DMS153 treated with DMSO at 0.1 percent for 48 hours (cell line): Measurements from ENCODE around the gene TMCO1.
"Not testable (repeated sequence)": the region's sequence is repeated elsewhere in the genome, so short reads cannot be mapped to it uniquely, and the experiment has no call there.

Source experiments
- DNase-seq: peaks from one replicate; lab custom pipeline; 2025; ENCODE audit not compliant: unreplicated experiment; lab: John Stamatoyannopoulos, UW

Gene TMCO1, protein sequence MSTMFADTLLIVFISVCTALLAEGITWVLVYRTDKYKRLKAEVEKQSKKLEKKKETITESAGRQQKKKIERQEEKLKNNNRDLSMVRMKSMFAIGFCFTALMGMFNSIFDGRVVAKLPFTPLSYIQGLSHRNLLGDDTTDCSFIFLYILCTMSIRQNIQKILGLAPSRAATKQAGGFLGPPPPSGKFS

DNA sequence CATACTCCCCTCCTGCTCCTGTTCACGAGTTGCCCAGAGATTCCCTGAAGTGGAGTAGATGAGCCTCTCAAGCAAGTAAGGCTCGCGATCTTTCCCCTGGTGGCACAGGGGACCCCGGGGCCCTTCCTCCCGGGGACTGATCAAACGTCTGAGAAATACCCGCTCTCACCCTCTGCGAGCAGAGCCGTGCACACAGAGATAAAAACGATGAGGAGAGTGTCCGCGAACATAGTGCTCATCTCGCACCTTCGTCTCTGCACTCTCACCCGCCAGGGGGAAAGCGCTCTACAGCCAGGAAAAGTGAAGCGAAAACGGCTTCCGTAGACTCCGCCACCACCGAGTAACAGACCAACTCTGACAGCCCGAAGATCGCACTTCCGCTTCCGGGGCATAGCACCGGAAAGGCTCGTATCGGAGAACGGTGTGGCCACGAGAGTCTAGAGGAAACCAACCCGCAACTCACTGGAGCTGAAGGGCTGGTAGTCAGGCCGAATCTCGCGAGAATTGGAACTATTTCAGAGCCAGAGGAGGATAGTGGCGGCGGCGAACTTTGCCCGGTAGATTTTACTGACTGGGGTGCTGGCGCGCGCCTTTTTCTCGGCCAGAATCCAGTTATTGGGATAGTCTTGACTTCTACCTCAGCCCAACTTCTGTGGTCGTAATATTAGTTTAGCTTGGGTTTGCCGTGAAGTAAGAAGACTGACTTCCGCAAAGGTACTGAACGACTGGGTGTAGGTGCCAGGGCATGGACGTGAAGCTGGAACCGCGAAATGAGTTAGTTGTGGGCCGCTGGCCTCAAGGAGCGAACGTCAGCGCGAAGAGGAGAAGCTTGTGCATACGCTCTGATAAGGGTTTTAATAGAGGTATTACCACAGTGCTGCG is at the start of gene TMCO1:
Gene TMCO1 (minus strand): TSS at position 356 of the 882 bp plus-strand sequence. CDS start 117 bp downstream, at position 239.
- DNase-seq = peak; percentile 99

DNA sequence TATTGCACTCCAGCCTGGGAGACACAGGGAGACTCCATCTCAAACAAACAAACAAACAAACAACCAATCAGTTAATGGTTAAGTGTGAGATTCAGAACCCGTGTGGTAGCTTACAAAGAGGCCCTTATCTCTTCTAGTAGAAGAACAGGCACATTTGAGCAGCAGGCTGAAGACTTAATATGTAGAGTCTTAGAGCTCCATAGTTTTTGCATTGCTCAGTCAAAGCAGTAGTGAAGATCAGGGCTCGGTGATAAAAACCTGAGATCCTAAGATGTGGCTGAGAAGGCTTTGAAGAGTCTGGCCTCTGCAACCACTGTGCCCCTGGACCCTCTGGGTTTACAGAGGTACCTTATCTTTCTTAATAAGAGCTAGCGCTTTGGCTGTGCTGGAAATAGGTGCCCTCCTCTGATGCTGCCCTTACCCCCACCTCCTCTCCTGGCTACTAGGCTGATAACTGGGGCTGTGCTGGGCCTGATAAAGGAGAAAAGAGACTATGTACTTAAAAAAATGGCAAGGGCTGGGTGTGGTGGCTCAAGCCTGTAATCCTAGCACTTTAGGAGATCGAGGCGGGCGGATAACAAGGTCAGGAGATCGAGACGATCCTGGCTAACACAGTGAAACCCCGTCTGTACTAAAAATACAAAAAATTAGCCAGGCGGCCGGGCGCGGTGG is 48.3 kb upstream of the TMCO1 start:
- DNase-seq = no peak

DNA sequence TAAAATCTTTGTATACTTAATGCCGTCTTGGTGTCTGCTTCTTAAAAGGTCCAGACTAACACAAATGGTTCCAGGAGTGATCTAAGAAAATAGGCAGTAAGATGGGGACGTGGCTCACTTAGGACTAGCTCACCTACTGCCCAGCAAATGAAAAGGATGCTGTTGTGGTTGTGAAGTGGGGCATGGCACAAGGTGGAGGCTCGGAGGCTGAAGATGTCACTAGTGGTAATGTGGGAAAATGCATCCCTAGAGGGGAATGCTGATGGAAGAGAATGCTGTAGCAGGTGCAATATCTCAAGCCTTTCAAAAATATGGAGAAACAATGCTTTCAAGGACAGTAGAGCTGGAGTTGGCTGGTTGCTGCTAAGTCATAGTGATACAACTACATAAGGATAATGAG is 47.5 kb upstream of the TMCO1 start:
- DNase-seq = no peak

DNA sequence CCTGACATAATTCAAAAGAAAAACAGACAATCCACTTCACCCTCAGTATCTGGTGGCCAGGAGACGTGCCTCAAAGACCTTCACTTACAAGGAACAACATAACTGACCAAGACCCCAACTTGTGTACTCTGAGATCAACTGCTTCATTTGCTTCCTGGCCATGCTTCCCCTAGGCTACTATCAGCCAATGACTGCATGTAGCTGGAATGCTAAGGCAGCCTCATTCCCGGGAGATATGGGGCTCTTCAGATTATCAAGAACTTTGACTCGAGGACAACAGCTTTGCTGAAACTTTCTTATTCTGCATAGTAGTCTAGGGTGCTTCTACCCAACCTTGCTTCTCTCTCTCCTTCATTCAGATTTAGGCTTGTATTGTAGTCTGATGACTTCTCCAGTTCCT is 47.1 kb upstream of the TMCO1 start:
- no peak for DNase-seq

DNA sequence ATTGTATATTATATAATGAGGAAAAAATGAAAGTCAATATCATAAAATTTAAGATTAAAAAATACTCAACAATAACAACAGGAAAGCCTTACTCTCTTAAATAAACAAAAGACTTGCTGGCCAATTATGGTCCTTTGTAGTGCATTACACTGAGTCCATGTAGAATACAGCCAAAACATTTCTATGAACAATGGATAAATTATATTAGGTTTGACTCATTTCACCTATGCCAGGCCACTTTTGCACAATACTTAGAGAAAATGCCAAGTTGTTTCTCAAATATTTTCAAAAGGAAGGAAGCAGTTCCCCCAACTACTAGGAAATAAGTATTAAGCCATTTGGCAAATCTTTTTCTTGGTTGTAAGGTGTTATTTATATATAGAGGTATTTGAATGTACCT is 38.9 kb upstream of the TMCO1 start:
- DNase-seq = no peak

DNA sequence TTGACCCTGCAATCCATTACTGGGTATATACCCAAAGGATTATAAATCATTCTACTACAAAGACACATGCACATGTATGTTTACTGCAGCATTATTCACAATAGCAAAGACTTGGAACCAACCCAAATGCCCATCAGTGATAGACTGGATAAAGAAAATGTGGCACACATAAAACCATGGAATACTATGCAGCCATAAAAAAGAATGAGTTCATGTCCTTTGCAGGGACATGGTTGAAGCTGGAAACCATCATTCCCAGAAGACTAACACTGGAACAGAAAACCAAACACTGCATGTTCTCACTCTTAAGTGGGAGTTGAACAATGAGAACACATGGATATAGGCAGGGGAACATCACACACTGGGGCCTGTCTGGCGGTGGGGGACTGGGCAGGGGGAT is 35.8 kb upstream of the TMCO1 start:
- DNase-seq = not testable (repeated sequence)

DNA sequence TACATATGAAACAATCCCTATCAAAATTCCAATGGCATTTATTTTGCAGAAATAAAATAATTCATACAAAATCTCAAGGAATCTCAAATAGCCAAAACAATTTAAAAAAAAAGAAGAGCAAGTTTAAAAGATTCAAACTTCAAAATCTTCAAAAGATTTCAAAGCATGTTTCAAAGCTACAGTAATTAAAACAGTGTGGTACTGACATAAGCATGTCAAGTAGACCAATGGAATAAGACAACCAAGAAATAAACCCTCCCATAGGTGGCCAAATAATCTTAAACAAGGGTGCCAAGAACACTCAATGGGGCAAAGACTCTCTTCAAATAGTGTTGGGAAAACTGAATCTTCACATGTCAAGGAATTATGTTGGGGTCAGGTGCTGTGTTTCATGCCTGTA is 30.7 kb upstream of the TMCO1 start:
- no peak for DNase-seq

DNA sequence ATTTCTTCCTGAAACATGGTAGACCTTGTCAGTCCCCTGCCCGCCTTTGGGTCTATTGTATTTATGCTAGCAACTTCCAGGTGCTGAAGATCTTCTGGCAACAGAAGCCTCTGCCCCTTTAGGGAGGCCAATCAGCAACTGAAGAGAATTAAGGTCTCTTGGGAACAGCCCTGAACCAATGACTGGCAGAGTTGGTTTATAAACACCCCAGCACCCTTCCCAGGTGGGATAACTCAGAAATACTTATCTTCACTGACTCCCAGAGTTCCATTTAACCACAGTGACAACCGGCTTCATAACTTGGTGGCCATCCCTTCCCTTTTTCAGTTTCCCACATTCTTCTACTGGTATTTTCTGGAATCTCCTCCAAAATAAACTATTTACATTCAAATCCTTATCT is 27.2 kb upstream of the TMCO1 start:
- DNase-seq = no peak

DNA sequence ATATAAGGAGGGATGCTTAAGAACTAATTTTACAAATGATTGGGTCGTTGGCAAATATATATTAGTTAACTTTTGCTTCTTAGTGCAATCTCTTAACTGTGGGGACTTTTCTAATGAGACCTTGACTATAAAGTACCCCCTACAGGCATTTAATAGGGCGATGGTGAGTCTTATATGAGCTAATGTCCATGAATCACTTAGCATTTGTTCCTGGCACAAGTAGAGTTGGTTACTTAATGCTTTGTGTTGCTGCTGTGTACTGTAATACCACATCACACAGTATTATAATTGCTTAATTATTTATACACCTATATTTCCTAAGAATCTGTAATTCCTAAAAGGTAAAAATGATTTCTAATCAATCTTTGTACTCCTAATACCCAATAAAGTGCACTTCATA is 25.3 kb upstream of the TMCO1 start:
- DNase-seq = no peak

DNA sequence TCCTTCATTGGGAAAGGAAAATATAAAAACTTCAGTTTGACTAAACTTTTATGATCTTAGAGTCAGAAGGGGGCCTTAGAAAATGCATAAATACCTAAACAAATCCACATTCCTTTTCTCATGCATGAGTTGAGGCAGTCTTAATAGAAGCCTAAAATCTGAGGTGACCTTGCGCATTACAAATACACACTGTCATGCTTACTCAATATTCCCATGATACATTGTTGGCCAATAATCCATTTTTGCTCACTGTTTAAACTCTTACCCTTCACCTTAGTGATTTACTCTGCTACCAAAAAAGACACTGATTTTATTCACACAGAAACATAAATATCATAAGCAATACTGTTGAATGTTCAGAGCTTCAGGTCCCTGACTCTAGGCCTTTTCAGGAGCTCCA is 19.1 kb upstream of the TMCO1 start:
- no peak for DNase-seq

DNA sequence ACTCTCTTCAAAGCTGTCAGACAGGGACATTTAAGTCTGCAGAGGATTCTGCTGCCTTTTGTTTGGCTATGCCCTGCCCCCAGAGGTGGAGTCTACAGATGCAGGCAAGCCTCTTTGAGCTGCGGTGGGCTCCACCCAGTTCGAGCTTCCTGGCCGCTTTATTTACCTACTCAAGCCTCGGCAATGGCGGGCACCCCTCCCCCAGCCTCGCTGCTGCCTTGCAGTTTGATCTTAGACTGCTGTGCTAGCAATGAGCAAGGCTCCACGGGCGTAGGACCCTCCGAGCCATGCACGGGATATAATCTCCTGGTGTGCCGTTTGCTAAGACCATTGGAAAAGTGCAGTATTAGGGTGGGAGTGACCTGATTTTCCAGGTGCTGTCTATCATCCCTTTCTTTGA is 14.9 kb upstream of the TMCO1 start:
- DNase-seq = not testable (repeated sequence)

DNA sequence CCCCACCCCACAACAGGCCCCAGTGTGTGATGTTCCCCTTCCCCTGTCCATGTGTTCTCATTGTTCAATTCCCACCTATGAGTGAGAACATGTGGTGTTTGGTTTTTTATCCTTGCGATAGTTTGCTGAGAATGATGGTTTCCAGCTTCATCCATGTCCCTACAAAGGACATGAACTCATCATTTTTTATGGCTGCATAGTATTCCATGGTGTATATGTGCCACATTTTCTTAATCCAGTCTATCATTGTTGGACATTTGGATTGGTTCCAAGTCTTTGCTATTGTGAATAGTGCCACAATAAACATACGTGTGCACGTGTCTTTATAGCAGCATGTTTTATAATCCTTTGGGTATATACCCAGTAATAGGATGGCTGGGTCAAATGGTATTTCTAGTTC is 9.5 kb upstream of the TMCO1 start:
- DNase-seq = not testable (repeated sequence)

DNA sequence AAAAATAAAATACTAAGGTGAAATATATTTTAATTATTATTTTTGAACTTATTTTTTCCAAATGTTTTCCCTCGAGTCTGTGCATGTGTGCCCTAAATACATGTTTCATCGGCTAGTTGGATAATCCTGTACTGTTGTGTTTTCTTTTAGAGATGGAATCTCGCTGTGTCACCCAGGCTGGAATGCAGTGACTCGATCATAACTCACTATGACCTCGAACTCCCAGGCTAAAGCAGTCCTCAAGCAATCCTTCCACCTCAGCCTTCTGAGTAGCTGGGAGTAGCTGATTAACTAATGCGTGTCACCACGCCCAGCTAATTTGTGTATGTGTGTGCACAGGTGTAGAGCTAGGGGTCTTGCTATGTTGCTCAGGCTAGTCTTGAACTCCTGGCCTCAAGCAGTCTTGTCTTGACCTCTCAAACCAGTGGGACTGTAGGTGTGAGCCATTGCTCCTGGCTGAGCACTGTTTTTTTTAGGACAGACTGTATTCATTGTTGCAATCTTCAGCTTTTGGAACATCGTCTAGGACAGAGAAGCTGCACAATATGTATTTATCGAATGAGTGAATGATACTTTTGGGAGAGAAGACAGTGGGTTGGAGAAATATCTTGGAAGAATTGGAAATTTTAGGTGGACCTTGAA is 4.8 kb upstream of the TMCO1 start:
- no peak for DNase-seq

DNA sequence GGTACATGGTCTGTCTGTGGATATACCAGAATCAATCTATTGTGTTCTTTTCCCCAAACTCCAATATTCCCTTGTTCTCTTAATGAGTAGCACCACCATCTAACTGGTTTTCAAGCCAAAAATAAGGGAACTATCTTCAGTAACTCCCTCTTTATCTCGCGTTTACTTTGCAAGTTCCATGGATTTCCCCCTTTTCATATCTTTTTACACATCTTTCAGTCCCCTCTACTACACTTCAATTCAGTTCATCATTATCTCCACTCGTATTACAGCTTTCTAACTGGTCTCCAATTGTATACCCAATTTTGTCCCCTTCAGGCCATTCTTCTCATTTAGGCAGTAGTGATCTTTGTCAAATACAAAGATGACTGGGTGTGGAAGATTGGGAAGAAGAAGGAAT is 4.1 kb upstream of the TMCO1 start:
- no peak for DNase-seq

DNA sequence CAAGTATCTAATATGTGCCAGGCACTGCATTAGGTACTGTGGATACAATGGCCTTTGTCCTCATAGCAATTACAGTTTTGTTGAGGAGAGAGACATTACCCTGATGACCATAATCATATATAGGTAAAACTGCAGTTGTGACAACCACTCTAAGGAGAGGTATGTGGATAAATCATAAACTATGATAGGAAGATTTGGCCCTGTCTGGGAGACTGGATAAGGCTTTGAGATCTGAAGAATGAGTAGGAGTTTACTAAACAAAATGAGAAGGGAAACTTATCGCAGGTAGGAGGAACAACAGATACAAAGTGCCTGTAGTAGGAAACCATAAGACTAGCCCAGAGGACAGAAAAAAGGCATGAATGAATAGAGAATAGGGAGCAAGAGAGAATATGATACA is 4.4 kb downstream of the TMCO1 start:
- no peak for DNase-seq

DNA sequence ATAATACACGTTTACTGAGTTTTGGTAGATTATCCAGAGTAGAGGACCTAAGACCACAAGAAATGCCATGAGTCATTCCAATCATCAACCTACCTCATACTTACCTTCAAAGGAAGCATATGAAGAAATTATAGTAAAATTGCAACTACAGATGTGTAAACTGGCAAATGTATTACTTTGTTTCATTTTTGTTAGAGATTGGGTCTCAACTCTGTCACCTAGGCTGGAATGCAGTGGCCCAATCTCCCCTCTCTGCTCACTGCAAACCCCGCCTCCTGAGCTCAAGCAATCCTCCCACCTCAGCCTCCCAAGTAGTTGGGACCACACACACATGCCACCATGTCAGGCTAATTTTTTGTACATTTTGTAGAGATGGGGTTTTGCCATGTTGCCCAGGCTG is 5.2 kb downstream of the TMCO1 start:
- DNase-seq = no peak

DNA sequence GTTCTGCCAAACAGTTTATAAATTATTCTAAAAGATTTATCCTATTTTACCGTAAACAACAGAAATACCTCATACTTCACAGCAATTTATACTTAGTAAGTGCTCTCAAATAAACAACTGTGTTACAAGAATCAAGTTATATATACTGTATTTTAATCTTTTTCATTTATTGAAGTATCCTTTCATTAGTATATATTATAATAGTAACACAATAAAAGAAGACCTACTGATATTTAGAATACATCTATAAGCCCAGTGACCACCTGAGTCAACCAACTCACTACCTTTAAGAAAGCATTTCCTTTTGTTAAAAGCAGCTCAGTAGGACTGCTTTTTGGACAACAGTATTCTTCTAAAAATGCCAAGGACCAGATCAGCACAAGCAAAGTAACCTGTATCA is 5.9 kb downstream of the TMCO1 start:
- DNase-seq = no peak

DNA sequence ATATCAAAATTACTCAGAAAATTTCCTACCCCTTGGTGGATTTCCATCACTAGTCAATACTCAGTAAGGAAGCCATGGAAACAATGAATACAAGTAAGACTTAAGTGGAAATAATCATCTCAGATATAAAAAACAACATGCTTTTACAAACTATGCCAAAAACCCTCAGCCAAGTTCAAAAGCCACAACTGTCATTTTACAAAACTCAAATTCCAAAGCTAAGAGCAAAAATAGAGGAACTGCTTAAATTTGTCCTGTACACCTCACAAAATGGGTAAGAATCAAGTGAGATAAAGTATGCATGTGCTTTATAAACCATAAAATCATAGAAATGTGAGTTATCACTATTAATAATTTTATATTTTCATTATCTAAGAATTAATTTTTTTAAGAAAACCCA is 9.6 kb downstream of the TMCO1 start:
- DNase-seq = no peak

DNA sequence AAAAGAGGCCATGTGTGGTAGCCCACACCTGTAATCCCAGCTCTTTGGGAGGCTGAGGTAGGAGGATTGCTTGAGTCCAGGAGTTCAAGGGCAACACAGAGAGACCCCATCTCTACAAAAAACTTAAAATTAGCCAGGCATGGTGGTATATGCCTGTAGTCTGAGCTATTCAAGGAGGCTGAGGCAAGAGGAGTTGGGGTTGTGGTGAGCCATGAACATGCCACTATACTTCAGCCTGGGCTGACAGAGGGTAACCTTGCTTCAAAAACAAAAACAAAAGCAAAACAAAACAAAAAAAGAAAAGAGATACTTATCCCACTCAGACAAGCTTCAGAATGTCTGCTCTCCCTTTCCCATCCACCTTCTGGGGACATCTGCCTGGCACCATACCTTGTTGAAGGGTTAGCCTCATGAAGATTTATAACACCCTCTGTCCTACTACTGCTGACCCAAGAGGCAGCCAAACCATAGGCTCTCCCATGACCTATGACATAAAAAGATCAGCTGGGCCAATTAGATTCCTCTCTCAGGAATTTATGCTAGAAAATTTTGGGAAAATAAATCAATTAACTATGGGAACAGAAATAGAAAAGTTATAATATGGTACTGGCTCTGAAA is 13.2 kb downstream of the TMCO1 start:
- no peak for DNase-seq

DNA sequence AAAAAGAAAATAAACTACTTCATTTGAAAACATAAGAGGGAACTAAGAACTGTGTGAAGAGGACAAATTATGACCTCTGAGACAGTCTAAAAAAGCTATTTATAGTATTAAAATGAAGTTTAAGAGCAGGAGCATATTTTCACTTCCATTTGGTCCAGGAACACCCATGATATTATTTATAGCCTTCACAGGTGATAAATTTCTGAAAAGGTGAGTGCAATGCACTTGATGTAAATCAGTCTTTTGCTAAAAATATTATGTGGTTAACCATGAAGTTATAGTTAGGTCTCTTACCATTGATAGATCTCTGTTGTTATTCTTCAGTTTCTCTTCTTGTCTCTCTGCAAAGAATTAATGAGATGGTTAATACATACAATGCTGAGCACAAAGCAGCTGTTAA is 14.7 kb downstream of the TMCO1 start:
- DNase-seq = no peak

DNA sequence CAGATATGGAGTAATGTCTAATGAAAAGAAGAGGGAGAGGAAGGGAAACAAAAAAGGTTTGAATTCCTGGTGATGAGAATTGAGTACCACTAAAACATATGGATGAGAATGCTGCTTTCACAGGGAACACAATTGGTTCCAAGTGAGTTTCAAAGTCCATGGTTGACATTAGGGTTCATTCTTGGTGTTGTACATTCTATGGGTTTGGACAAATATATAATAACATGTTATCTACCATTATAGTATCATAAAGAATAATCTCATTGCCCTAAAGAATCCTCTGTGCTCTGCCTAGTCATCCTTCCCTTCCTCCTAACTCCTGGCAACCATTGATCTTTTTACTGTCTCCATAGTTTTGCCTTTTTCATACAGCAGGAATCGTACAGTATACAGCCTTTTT is 20.1 kb downstream of the TMCO1 start:
- no peak for DNase-seq
